ENCODE results near the gene ENOSF1. TPM values are rescaled to one million over a fixed set of nuclear protein-coding genes. Genes with fewer than 3 reads are reported as not detected.

Gene ENOSF1
- total and polyA plus RNA-seq, 2 donors (not counting 1 experiment from before 2014, with no cell fraction given), result 8.2 to 23.3 TPM

GRCh38 chr18:754656-755055 is 42.2 kb upstream of the ENOSF1 start:
- H3K9ac ChIP-seq (ENCODE audit: insufficient read depth, low read length), result no peak overlapping the region
- no peaks in the 10 kb centered on the region for H3K4me1 ChIP-seq (ENCODE audit: control insufficient read depth, extremely low read depth, insufficient read depth, low read length)
- no peak overlapping the region for H3K4me3 ChIP-seq (replicated peaks in 1 of 4; ENCODE audit: control extremely low read depth in 1 of 4, insufficient read depth in 1 of 4, low read depth in 3 of 4, low read length in 4 of 4)
- H3K79me2 ChIP-seq (ENCODE audit: control insufficient read depth, insufficient read depth, low read length), result no peaks in the 10 kb centered on the region
- TF ChIP-seq EZH2 (IDR thresholded peaks at IDR 0.05; ENCODE audit: low read length, missing control alignments) (no peak), CTCF (conservative IDR thresholded peaks at IDR 0.05 in 1 of 2, IDR thresholded peaks at IDR 0.05 in 1 of 2; ENCODE audit: low read depth in 1 of 2, low read length in 2 of 2) (no peak)
- H3K9me3 ChIP-seq (ENCODE audit: control insufficient read depth, insufficient read depth, low read depth, low read length), result no peaks in the 10 kb centered on the region
- H3K36me3 ChIP-seq (ENCODE audit: control insufficient read depth, insufficient read depth, low read length), result no peaks in the 10 kb centered on the region
- DNase-seq (ENCODE audit: low read depth in 2 of 2), result no peak
- H3K27me3 ChIP-seq (ENCODE audit: control insufficient read depth, insufficient read depth, low read length), result no peaks in the 10 kb centered on the region
- no peak overlapping the region for H2AFZ ChIP-seq (ENCODE audit: low read length)
- no peaks in the 10 kb centered on the region for H4K20me1 ChIP-seq (ENCODE audit: control insufficient read depth, extremely low read depth, insufficient read depth, low read length)
- H3K4me2 ChIP-seq (ENCODE audit: extremely low read depth, insufficient read depth, low read length), result no peak overlapping the region
- no peak overlapping the region for H3K27ac ChIP-seq (ENCODE audit: insufficient read depth, low read length)

- H3K27me3 ChIP-seq (ENCODE audit: control insufficient read depth, insufficient read depth, low read length), result no peaks in the 10 kb centered on the region
- no peak overlapping the region for H3K9ac ChIP-seq (ENCODE audit: insufficient read depth, low read length)
- no peaks in the 10 kb centered on the region for H3K79me2 ChIP-seq (ENCODE audit: control insufficient read depth, insufficient read depth, low read length)
- no peak for DNase-seq (ENCODE audit: low read depth in 2 of 2)
- H3K36me3 ChIP-seq (ENCODE audit: control insufficient read depth, insufficient read depth, low read length), result no peaks in the 10 kb centered on the region
- no peaks in the 10 kb centered on the region for H3K9me3 ChIP-seq (ENCODE audit: control insufficient read depth, insufficient read depth, low read depth, low read length)
- H2AFZ ChIP-seq (ENCODE audit: low read length), result no peak overlapping the region
- no peak overlapping the region for H3K4me3 ChIP-seq (replicated peaks in 1 of 4; ENCODE audit: control extremely low read depth in 1 of 4, insufficient read depth in 1 of 4, low read depth in 3 of 4, low read length in 4 of 4)
- H3K4me1 ChIP-seq (ENCODE audit: control insufficient read depth, extremely low read depth, insufficient read depth, low read length), result no peaks in the 10 kb centered on the region
- TF ChIP-seq EZH2 (IDR thresholded peaks at IDR 0.05; ENCODE audit: low read length, missing control alignments), result no peak
- no peak for TF ChIP-seq CTCF (conservative IDR thresholded peaks at IDR 0.05 in 1 of 2, IDR thresholded peaks at IDR 0.05 in 1 of 2; ENCODE audit: low read depth in 1 of 2, low read length in 2 of 2)
- no peak overlapping the region for H3K27ac ChIP-seq (ENCODE audit: insufficient read depth, low read length)
- no peak overlapping the region for H3K4me2 ChIP-seq (ENCODE audit: extremely low read depth, insufficient read depth, low read length)
- no peaks in the 10 kb centered on the region for H4K20me1 ChIP-seq (ENCODE audit: control insufficient read depth, extremely low read depth, insufficient read depth, low read length)
These were observed 38.0 kb upstream of the ENOSF1 start for GRCh38 chr18:750456-750855.

- TF ChIP-seq CTCF (conservative IDR thresholded peaks at IDR 0.05 in 1 of 2, IDR thresholded peaks at IDR 0.05 in 1 of 2; ENCODE audit: low read depth in 1 of 2, low read length in 2 of 2) (no peak), EZH2 (IDR thresholded peaks at IDR 0.05; ENCODE audit: low read length, missing control alignments) (no peak)
- no peak overlapping the region for H3K4me3 ChIP-seq (replicated peaks in 1 of 4; ENCODE audit: control extremely low read depth in 1 of 4, insufficient read depth in 1 of 4, low read depth in 3 of 4, low read length in 4 of 4)
- H3K27me3 ChIP-seq (ENCODE audit: control insufficient read depth, insufficient read depth, low read length), result no peaks in the 10 kb centered on the region
- H3K36me3 ChIP-seq (ENCODE audit: control insufficient read depth, insufficient read depth, low read length), result no peaks in the 10 kb centered on the region
- H3K9ac ChIP-seq (ENCODE audit: insufficient read depth, low read length), result no peak overlapping the region
- H3K9me3 ChIP-seq (ENCODE audit: control insufficient read depth, insufficient read depth, low read depth, low read length), result no peaks in the 10 kb centered on the region
- H3K4me1 ChIP-seq (ENCODE audit: control insufficient read depth, extremely low read depth, insufficient read depth, low read length), result no peaks in the 10 kb centered on the region
- DNase-seq (ENCODE audit: low read depth in 2 of 2), result no peak
- H3K79me2 ChIP-seq (ENCODE audit: control insufficient read depth, insufficient read depth, low read length), result no peaks in the 10 kb centered on the region
- no peak overlapping the region for H2AFZ ChIP-seq (ENCODE audit: low read length)
- H4K20me1 ChIP-seq (ENCODE audit: control insufficient read depth, extremely low read depth, insufficient read depth, low read length), result no peaks in the 10 kb centered on the region
- H3K4me2 ChIP-seq (ENCODE audit: extremely low read depth, insufficient read depth, low read length), result no peak overlapping the region
- no peak overlapping the region for H3K27ac ChIP-seq (ENCODE audit: insufficient read depth, low read length)
These were observed 32.6 kb upstream of the ENOSF1 start for GRCh38 chr18:744832-745597.
